Activated CD4-positive, alpha-beta T cell treated with anti-CD3 and anti-CD28 coated beads, Interleukin-2, amount 10 ng/mL, durations not matched to agents 7 days and 5 days (primary cell): ENCODE measurements around the gene SORCS3. TPM values are rescaled to one million over a fixed set of nuclear protein-coding genes. Genes with fewer than 3 reads are reported as not detected.
"Not testable (repeated sequence)": the region's sequence is repeated elsewhere in the genome, so short reads cannot be mapped to it uniquely, and the experiment has no call there.

Experiments used
- CTCF ChIA-PET: fragments of 350-600 bp; sonication (Branson Sonifier 250); formaldehyde crosslinking; loops from one replicate; lab custom pipeline; 2021; ENCODE audit warnings: antibody characterized with exemption; lab: Charles Lee
- POLR2A ChIA-PET: fragments of 350-600 bp; sonication (Branson Sonifier 250); formaldehyde crosslinking; loops from one replicate; lab custom pipeline; 2021; ENCODE audit warnings: antibody characterized with exemption; lab: Charles Lee
- DNase-seq: peaks from one replicate; pipeline ENCODE4 v3.0.0-alpha.2; 2020
- H3K27ac Mint-ChIP-seq: one replicate; pipeline ENCODE4 v1.8.0; 2021; ENCODE audit warnings: mild to moderate bottlenecking, moderate library complexity, mixed read lengths
- H3K27me3 Mint-ChIP-seq: one replicate; pipeline ENCODE4 v1.8.0; 2021; ENCODE audit warnings: mixed read lengths
- H3K36me3 Mint-ChIP-seq: one replicate; pipeline ENCODE4 v1.8.0; 2021; ENCODE audit warnings: low read depth, mixed read lengths
- H3K4me1 Mint-ChIP-seq: one replicate; pipeline ENCODE4 v1.8.0; 2021; ENCODE audit warnings: mixed read lengths
- H3K4me3 Mint-ChIP-seq: one replicate; pipeline ENCODE4 v1.8.0; 2021; ENCODE audit warnings: mild to moderate bottlenecking, moderate library complexity, mixed read lengths
- H3K9me3 Mint-ChIP-seq: one replicate; pipeline ENCODE4 v1.8.0; 2021; ENCODE audit warnings: mixed read lengths
- total RNA-seq, 2 experiments: library from RNA; stranded (reverse); gene quantifications; one replicate each; pipeline ENCODE4 v1.2.3, GENCODE V29; 2021

SORCS3 gene
- total RNA-seq, 2 experiments from 2014 or later, result 0.17 TPM; not detected in 1

GRCh38 chr10:104688251-104689042, 47.4 kb downstream of the SORCS3 start:
- ChIA-PET CTCF (no interaction called here), POLR2A (no interaction called here)

GRCh38 chr10:104689105-104689504, 48.0 kb downstream of the SORCS3 start:
- POLR2A ChIA-PET, result no interaction called here
- Mint-ChIP-seq H3K9me3 (no peaks in the 10 kb centered on the region), H3K36me3 (no peaks in the 10 kb centered on the region), H3K4me3 (no peak overlapping the region), H3K27ac (no peak overlapping the region), H3K4me1 (no peaks in the 10 kb centered on the region), H3K27me3 (peaks cover 1% of the 10 kb centered on the region)
- no peak for DNase-seq
- CTCF ChIA-PET, result no interaction called here

More at GRCh38 chr10:104688251-104689042, 47.4 kb downstream of the SORCS3 start:
- no peaks in the 10 kb centered on the region for H3K4me1 Mint-ChIP-seq
- no peak for DNase-seq
- H3K27me3 Mint-ChIP-seq, result peaks cover 1% of the 10 kb centered on the region
- H3K4me3 Mint-ChIP-seq, result no peak overlapping the region
- H3K36me3 Mint-ChIP-seq, result no peaks in the 10 kb centered on the region
- no peaks in the 10 kb centered on the region for H3K9me3 Mint-ChIP-seq
- H3K27ac Mint-ChIP-seq, result no peak overlapping the region

GRCh38 chr10:104689547-104689946, 48.5 kb downstream of the SORCS3 start:
- no peaks in the 10 kb centered on the region for H3K4me1 Mint-ChIP-seq
- ChIA-PET POLR2A (no interaction called here), CTCF (no interaction called here)
- H3K27me3 Mint-ChIP-seq, result peaks cover 1% of the 10 kb centered on the region
- H3K4me3 Mint-ChIP-seq, result no peak overlapping the region
- H3K9me3 Mint-ChIP-seq, result no peaks in the 10 kb centered on the region
- H3K36me3 Mint-ChIP-seq, result no peaks in the 10 kb centered on the region
- DNase-seq, result no peak
- H3K27ac Mint-ChIP-seq, result no peak overlapping the region

GRCh38 chr10:104690101-104690500, 49.0 kb downstream of the SORCS3 start:
- Mint-ChIP-seq H3K9me3 (no peaks in the 10 kb centered on the region), H3K27me3 (peaks cover 1% of the 10 kb centered on the region), H3K4me1 (no peaks in the 10 kb centered on the region), H3K36me3 (no peaks in the 10 kb centered on the region), H3K4me3 (no peak overlapping the region), H3K27ac (no peak overlapping the region)
- ChIA-PET POLR2A (no interaction called here), CTCF (no interaction called here)
- no peak for DNase-seq

GRCh38 chr10:104690959-104691358, 49.9 kb downstream of the SORCS3 start:
- DNase-seq, result no peak
- no peak overlapping the region for H3K4me3 Mint-ChIP-seq
- no peaks in the 10 kb centered on the region for H3K9me3 Mint-ChIP-seq
- CTCF ChIA-PET, result no interaction called here
- POLR2A ChIA-PET, result no interaction called here
- peaks cover 1% of the 10 kb centered on the region for H3K27me3 Mint-ChIP-seq
- H3K4me1 Mint-ChIP-seq, result no peaks in the 10 kb centered on the region
- no peaks in the 10 kb centered on the region for H3K36me3 Mint-ChIP-seq
- no peak overlapping the region for H3K27ac Mint-ChIP-seq

GRCh38 chr10:104694074-104694473, 53.0 kb downstream of the SORCS3 start:
- H3K36me3 Mint-ChIP-seq, result no peaks in the 10 kb centered on the region
- H3K27ac Mint-ChIP-seq, result no peak overlapping the region
- no peak overlapping the region for H3K4me3 Mint-ChIP-seq
- DNase-seq, result no peak
- H3K27me3 Mint-ChIP-seq, result peaks cover 4% of the 10 kb centered on the region
- ChIA-PET CTCF (interaction anchor here (0.6 kb wide), 1 partner anchor 56 kb away, joined by 4 read pairs; no protein-coding TSS in a partner anchor), POLR2A (no interaction called here)
- H3K9me3 Mint-ChIP-seq, result no peaks in the 10 kb centered on the region
- H3K4me1 Mint-ChIP-seq, result no peaks in the 10 kb centered on the region

- H3K4me3 Mint-ChIP-seq, H3K9me3 Mint-ChIP-seq, H3K4me1 Mint-ChIP-seq, DNase-seq, POLR2A ChIA-PET, H3K27me3 Mint-ChIP-seq, CTCF ChIA-PET, H3K27ac Mint-ChIP-seq, H3K36me3 Mint-ChIP-seq: not testable (repeated sequence)
Measured at GRCh38 chr10:104703262-104703661, 62.2 kb downstream of the SORCS3 start.

GRCh38 chr10:104706886-104707285, 65.8 kb downstream of the SORCS3 start:
- CTCF ChIA-PET, result no interaction called here
- Mint-ChIP-seq H3K27me3 (peaks cover 2% of the 10 kb centered on the region), H3K36me3 (no peaks in the 10 kb centered on the region), H3K27ac (no peak overlapping the region), H3K4me1 (no peaks in the 10 kb centered on the region), H3K9me3 (no peaks in the 10 kb centered on the region), H3K4me3 (no peak overlapping the region)
- POLR2A ChIA-PET, result no interaction called here
- DNase-seq, result no peak

GRCh38 chr10:104707602-104708459, 66.7 kb downstream of the SORCS3 start:
- Mint-ChIP-seq H3K4me3 (no peak overlapping the region), H3K27me3 (peaks cover 2% of the 10 kb centered on the region), H3K9me3 (no peaks in the 10 kb centered on the region), H3K36me3 (no peaks in the 10 kb centered on the region), H3K4me1 (no peaks in the 10 kb centered on the region), H3K27ac (no peak overlapping the region)
- POLR2A ChIA-PET, result no interaction called here
- CTCF ChIA-PET, result no interaction called here
- DNase-seq, result no peak

- POLR2A ChIA-PET, result no interaction called here
- CTCF ChIA-PET, result interaction anchor here (2.3 kb wide), 1 partner anchor 12 kb away, joined by 8 read pairs; no protein-coding TSS in a partner anchor
- DNase-seq, result no peak
- H3K4me1 Mint-ChIP-seq, result no peaks in the 10 kb centered on the region
- peaks cover 5% of the 10 kb centered on the region for H3K27me3 Mint-ChIP-seq
- no peaks in the 10 kb centered on the region for H3K9me3 Mint-ChIP-seq
- H3K27ac Mint-ChIP-seq, result no peak overlapping the region
- no peak overlapping the region for H3K4me3 Mint-ChIP-seq
- H3K36me3 Mint-ChIP-seq, result no peaks in the 10 kb centered on the region
Measured at GRCh38 chr10:104711302-104711721, 70.2 kb downstream of the SORCS3 start.

GRCh38 chr10:104730593-104730992, 89.5 kb downstream of the SORCS3 start:
- CTCF ChIA-PET, POLR2A ChIA-PET, H3K27ac Mint-ChIP-seq: not testable (repeated sequence)

GRCh38 chr10:104731192-104731591, 90.1 kb downstream of the SORCS3 start:
- no peak overlapping the region for H3K4me3 Mint-ChIP-seq
- no peak overlapping the region for H3K27ac Mint-ChIP-seq
- no peaks in the 10 kb centered on the region for H3K36me3 Mint-ChIP-seq
- ChIA-PET CTCF (no interaction called here), POLR2A (no interaction called here)
- DNase-seq, result no peak
- H3K4me1 Mint-ChIP-seq, result no peaks in the 10 kb centered on the region
- H3K27me3 Mint-ChIP-seq, result peaks cover 10% of the 10 kb centered on the region
- H3K9me3 Mint-ChIP-seq, result no peaks in the 10 kb centered on the region

More at GRCh38 chr10:104730593-104730992, 89.5 kb downstream of the SORCS3 start:
- not testable (repeated sequence) for DNase-seq, H3K36me3 Mint-ChIP-seq, H3K4me3 Mint-ChIP-seq, H3K4me1 Mint-ChIP-seq, H3K27me3 Mint-ChIP-seq, H3K9me3 Mint-ChIP-seq

- no peak overlapping the region for H3K27ac Mint-ChIP-seq
- peaks cover 10% of the 10 kb centered on the region for H3K27me3 Mint-ChIP-seq
- no peak overlapping the region for H3K4me3 Mint-ChIP-seq
- POLR2A ChIA-PET, result no interaction called here
- DNase-seq, result no peak
- CTCF ChIA-PET, result no interaction called here
- no peaks in the 10 kb centered on the region for H3K36me3 Mint-ChIP-seq
- no peaks in the 10 kb centered on the region for H3K9me3 Mint-ChIP-seq
- H3K4me1 Mint-ChIP-seq, result no peaks in the 10 kb centered on the region
Measured at GRCh38 chr10:104732222-104732621, 91.1 kb downstream of the SORCS3 start.
